ENCODE measurements around the gene UNC13C. TPM values are rescaled to one million over a fixed set of nuclear protein-coding genes. Genes with fewer than 3 reads are reported as not detected.
"Not testable (repeated sequence)": the region's sequence is repeated elsewhere in the genome, so short reads cannot be mapped to it uniquely, and the experiment has no call there.

The UNC13C gene
- total RNA-seq, 2 experiments from 2014 or later: not detected

GRCh38 chr15:54388746-54389145, 410.5 kb downstream of the UNC13C start:
- Mint-ChIP-seq H3K4me3 (no peak overlapping the region), H3K4me1 (no peaks in the 10 kb centered on the region), H3K27ac (no peak overlapping the region), H3K36me3 (ENCODE audit: low read depth) (no peaks in the 10 kb centered on the region), H3K27me3 (no peaks in the 10 kb centered on the region), H3K9me3 (peaks cover 5% of the 10 kb centered on the region)
- CTCF ChIA-PET: no interaction called here
- no peak for DNase-seq
- POLR2A ChIA-PET: no interaction called here

DNA sequence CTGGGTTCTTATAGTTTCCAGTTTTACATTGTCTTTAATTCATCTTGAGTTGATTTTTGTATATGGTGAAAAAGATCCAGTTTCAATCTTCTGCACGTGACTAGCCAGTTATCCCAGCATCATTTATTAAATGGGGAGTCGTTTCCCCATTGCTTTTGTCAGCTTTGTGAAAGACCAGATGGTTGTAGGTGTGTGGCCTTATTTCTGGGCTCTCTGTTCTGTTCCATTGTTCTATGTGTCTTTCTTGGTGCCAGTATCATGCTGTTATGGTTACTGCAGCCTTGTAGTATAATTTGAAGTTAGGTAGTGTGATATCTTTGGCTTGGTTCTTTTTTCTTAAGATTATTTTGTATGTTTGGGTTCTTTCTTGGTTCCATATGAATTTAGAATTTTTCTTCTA, 432.2 kb downstream of the UNC13C start:
- Mint-ChIP-seq H3K4me3 (no peak overlapping the region), H3K36me3 (ENCODE audit: low read depth) (no peaks in the 10 kb centered on the region), H3K27me3 (no peaks in the 10 kb centered on the region), H3K27ac (no peak overlapping the region), H3K9me3 (peaks cover 3% of the 10 kb centered on the region), H3K4me1 (no peaks in the 10 kb centered on the region)
- no peak for DNase-seq
- ChIA-PET POLR2A (no interaction called here), CTCF (no interaction called here)

DNA sequence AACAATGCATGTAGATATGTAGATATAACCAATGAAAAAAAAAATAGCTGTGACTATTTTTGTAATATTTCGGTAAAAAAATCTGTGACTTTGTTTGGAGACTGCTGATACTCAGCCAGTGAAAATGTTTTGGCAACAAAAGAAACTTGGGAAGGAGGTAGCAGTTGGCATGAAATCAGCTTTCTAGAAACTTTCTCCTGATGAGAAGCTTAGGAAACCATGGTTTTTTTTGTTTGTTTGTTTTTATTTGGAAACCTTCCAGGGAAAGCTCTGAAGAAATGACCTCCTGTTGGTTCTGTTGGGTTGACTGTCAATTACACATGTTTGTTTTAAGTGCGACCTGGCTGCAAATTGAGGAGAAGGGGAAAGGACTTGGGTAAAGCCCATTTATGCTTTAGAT, 445.9 kb downstream of the UNC13C start:
- ChIA-PET CTCF (no interaction called here), POLR2A (no interaction called here)
- no peaks in the 10 kb centered on the region for H3K27me3 Mint-ChIP-seq
- H3K4me3 Mint-ChIP-seq: no peak overlapping the region
- no peaks in the 10 kb centered on the region for H3K36me3 Mint-ChIP-seq (ENCODE audit: low read depth)
- H3K4me1 Mint-ChIP-seq: no peaks in the 10 kb centered on the region
- DNase-seq: no peak
- H3K27ac Mint-ChIP-seq: no peak overlapping the region
- no peaks in the 10 kb centered on the region for H3K9me3 Mint-ChIP-seq

DNA sequence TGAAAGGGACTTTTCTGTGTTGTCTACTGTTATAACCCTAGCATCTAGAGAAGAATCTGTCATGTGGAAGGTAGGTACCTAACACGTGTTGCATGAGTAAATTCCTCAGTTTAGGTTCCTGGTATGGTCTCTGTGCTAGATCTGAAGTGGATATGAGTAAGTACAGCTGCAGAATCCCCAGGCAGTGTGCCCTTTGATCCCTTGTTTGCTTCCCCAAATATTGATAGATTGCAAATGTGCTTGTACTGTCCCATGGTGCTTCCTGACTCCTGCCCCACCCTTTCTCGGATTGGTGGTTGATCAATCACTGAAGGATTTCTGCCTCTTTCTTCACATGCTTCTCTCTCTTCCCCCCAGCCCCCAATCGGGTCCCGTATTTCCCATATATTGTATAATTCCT, 450.4 kb downstream of the UNC13C start:
- H3K27me3 Mint-ChIP-seq: no peaks in the 10 kb centered on the region
- ChIA-PET CTCF (no interaction called here), POLR2A (no interaction called here)
- H3K36me3 Mint-ChIP-seq (ENCODE audit: low read depth): no peaks in the 10 kb centered on the region
- no peak for DNase-seq
- no peak overlapping the region for H3K27ac Mint-ChIP-seq
- no peak overlapping the region for H3K4me3 Mint-ChIP-seq
- H3K4me1 Mint-ChIP-seq: no peaks in the 10 kb centered on the region
- peaks cover 2% of the 10 kb centered on the region for H3K9me3 Mint-ChIP-seq

GRCh38 chr15:54450288-54450687, 472.0 kb downstream of the UNC13C start:
- POLR2A ChIA-PET; H3K4me3 Mint-ChIP-seq; H3K4me1 Mint-ChIP-seq; DNase-seq; H3K27ac Mint-ChIP-seq; H3K27me3 Mint-ChIP-seq; H3K36me3 Mint-ChIP-seq (ENCODE audit: low read depth); CTCF ChIA-PET: not testable (repeated sequence)
- peaks cover 17% of the 10 kb centered on the region for H3K9me3 Mint-ChIP-seq

- no peaks in the 10 kb centered on the region for H3K4me1 Mint-ChIP-seq
Observed at GRCh38 chr15:54456413-54456812, 478.2 kb downstream of the UNC13C start.

GRCh38 chr15:54462511-54462913, 484.3 kb downstream of the UNC13C start:
- Mint-ChIP-seq H3K9me3 (peaks cover 14% of the 10 kb centered on the region), H3K4me3 (no peak overlapping the region), H3K4me1 (no peaks in the 10 kb centered on the region), H3K36me3 (ENCODE audit: low read depth) (no peaks in the 10 kb centered on the region), H3K27me3 (no peaks in the 10 kb centered on the region), H3K27ac (no peak overlapping the region)
- ChIA-PET CTCF (no interaction called here), POLR2A (no interaction called here)
- no peak for DNase-seq

More at GRCh38 chr15:54456413-54456812, 478.2 kb downstream of the UNC13C start:
- POLR2A ChIA-PET: no interaction called here
- no peak overlapping the region for H3K27ac Mint-ChIP-seq
- H3K4me3 Mint-ChIP-seq: no peak overlapping the region
- H3K27me3 Mint-ChIP-seq: no peaks in the 10 kb centered on the region
- DNase-seq: no peak
- peaks cover 14% of the 10 kb centered on the region for H3K9me3 Mint-ChIP-seq
- no peaks in the 10 kb centered on the region for H3K36me3 Mint-ChIP-seq (ENCODE audit: low read depth)
- CTCF ChIA-PET: no interaction called here

- no peak for DNase-seq
- H3K9me3 Mint-ChIP-seq: peaks cover 9% of the 10 kb centered on the region
Observed at GRCh38 chr15:54481819-54482218, 503.6 kb downstream of the UNC13C start.

GRCh38 chr15:54482251-54482650, 504.0 kb downstream of the UNC13C start:
- H3K4me1 Mint-ChIP-seq: no peaks in the 10 kb centered on the region

More at GRCh38 chr15:54481819-54482218, 503.6 kb downstream of the UNC13C start:
- H3K4me3 Mint-ChIP-seq: no peak overlapping the region
- no peak overlapping the region for H3K27ac Mint-ChIP-seq
- no peaks in the 10 kb centered on the region for H3K27me3 Mint-ChIP-seq
- CTCF ChIA-PET: no interaction called here
- no peaks in the 10 kb centered on the region for H3K36me3 Mint-ChIP-seq (ENCODE audit: low read depth)
- POLR2A ChIA-PET: no interaction called here
- H3K4me1 Mint-ChIP-seq: no peaks in the 10 kb centered on the region

DNA sequence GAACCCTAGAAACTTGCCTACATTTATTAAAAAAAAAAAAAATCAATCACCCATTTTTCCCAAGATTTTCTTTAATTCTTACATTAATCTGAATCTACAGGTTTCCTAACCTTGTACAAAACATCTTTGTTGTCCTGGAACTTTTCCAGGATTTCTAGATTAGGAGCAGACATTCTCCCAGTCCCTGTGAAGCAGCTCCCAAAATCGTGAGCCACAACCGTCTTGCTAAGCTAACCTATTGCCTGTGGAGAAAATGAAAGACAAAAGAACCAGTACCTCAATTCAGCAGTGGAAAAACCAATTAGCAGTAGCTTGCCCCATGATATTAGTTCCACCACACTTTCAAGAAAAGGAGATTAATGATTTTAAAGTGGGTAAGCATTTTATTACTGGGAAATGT, 522.1 kb downstream of the UNC13C start:
- ChIA-PET CTCF (interaction anchor here (0.5 kb wide), 1 partner anchor 22 kb away, joined by 3 read pairs; no protein-coding TSS in a partner anchor), POLR2A (no interaction called here)
- Mint-ChIP-seq H3K4me3 (no peak overlapping the region), H3K36me3 (ENCODE audit: low read depth) (no peaks in the 10 kb centered on the region), H3K4me1 (no peaks in the 10 kb centered on the region), H3K9me3 (no peaks in the 10 kb centered on the region), H3K27me3 (no peaks in the 10 kb centered on the region), H3K27ac (no peak overlapping the region)
- no peak for DNase-seq

More at GRCh38 chr15:54482251-54482650, 504.0 kb downstream of the UNC13C start:
- H3K27me3 Mint-ChIP-seq: no peaks in the 10 kb centered on the region
- H3K36me3 Mint-ChIP-seq (ENCODE audit: low read depth): no peaks in the 10 kb centered on the region
- H3K9me3 Mint-ChIP-seq: peaks cover 9% of the 10 kb centered on the region
- CTCF ChIA-PET: no interaction called here
- no peak overlapping the region for H3K27ac Mint-ChIP-seq
- POLR2A ChIA-PET: no interaction called here
- H3K4me3 Mint-ChIP-seq: no peak overlapping the region
- no peak for DNase-seq

DNA sequence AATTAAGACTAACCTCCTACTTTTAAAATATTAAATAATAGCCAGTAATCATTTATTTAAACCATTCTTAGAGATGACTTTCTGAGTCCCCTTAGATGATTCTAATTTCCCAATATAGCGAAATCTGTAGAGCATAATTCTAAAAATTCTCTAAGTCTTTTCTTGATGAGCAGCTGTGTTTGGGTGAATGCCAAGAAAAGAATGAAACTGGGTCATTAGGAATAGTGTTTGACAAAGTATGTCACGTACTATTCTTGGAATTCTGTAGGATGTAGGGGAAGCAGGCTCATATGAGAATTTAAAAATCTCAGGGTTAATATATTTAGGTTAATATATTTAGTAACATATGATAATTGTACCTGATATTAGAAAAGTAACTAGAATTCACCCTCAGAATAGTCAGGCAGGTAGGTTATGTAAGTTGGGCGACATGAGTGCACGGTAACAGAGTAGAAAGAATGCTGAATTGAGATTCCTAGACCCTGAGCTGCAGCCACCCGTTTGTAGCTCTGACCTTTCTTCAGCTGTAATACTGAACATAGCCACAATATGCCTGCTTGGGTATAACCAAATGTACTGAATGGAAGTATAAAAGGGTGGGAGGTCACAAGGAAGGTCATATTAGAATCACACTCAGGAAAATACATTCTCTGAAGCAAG, 524.3 kb downstream of the UNC13C start:
- Mint-ChIP-seq H3K4me1 (no peaks in the 10 kb centered on the region), H3K27ac (no peak overlapping the region), H3K4me3 (no peak overlapping the region), H3K9me3 (no peaks in the 10 kb centered on the region), H3K27me3 (no peaks in the 10 kb centered on the region), H3K36me3 (ENCODE audit: low read depth) (no peaks in the 10 kb centered on the region)
- ChIA-PET CTCF (no interaction called here), POLR2A (no interaction called here)
- DNase-seq: no peak

DNA sequence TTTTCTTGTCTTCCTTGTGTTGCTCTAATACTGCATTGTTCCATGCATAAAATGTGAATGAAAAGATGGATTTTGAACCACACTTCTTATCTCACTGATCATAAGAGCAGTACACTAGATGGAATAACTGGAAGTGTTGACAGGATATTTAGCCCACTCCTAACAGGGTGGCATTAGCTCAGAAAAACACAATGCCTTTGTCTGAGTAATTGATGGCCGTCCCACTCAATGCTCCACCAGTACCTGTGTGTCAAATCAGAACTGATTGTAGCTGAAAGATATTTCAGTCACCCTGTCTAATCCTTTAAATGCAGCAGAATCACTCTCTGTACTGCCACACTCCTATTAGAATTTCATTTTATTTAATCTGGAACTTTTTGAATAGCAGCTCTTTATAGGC, 526.5 kb downstream of the UNC13C start:
- Mint-ChIP-seq H3K27ac (no peak overlapping the region), H3K9me3 (no peaks in the 10 kb centered on the region), H3K27me3 (no peaks in the 10 kb centered on the region), H3K36me3 (ENCODE audit: low read depth) (no peaks in the 10 kb centered on the region), H3K4me1 (no peaks in the 10 kb centered on the region), H3K4me3 (no peak overlapping the region)
- DNase-seq: no peak
- POLR2A ChIA-PET: no interaction called here
- CTCF ChIA-PET: no interaction called here

DNA sequence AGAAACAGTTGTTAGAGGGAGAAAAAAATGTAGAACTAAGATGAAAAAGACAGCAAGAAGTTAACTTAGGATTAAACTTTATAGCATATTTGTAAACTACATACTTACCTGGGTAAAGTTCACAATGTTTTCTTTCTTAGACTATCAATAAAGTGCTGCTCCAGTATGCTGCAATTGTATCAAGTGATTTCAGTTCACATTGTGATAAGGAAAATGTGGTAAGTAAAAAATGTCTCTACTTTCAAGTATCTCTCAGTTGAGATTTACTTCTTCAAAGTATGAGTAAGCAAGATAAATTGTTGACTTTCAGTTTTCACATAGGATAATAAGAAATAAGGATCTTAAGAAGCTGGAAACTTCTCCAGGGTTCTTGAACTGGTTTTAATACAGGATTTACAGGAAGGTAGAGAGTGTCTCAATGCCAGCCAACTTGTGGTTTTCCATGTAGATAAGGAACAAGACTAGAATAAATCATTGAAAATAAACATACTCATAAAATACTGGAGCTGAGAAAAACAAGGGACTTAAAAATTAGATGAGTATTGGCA, 528.8 kb downstream of the UNC13C start:
- no peak overlapping the region for H3K27ac Mint-ChIP-seq
- ChIA-PET POLR2A (no interaction called here), CTCF (no interaction called here)
- H3K27me3 Mint-ChIP-seq: no peaks in the 10 kb centered on the region
- H3K9me3 Mint-ChIP-seq: no peaks in the 10 kb centered on the region
- no peaks in the 10 kb centered on the region for H3K36me3 Mint-ChIP-seq (ENCODE audit: low read depth)
- H3K4me3 Mint-ChIP-seq: no peak overlapping the region
- no peak for DNase-seq
- no peaks in the 10 kb centered on the region for H3K4me1 Mint-ChIP-seq

GRCh38 chr15:54514601-54515000, 536.4 kb downstream of the UNC13C start:
- DNase-seq: no peak
- Mint-ChIP-seq H3K4me1 (peaks cover 6% of the 10 kb centered on the region), H3K36me3 (ENCODE audit: low read depth) (no peaks in the 10 kb centered on the region), H3K4me3 (no peak overlapping the region), H3K27ac (no peak overlapping the region), H3K27me3 (peaks cover 2% of the 10 kb centered on the region), H3K9me3 (no peaks in the 10 kb centered on the region)
- POLR2A ChIA-PET: no interaction called here
- CTCF ChIA-PET: no interaction called here

Measured in activated CD4-positive, alpha-beta memory T cell treated with anti-CD3 and anti-CD28 coated beads, Interleukin-2, amount 10 ng/mL, durations not matched to agents 7 days and 5 days (primary cell).